NCI-H146 treated with DMSO at 0.1 percent for 48 hours (cell line): ENCODE data around the gene BTN3A1.

Source experiments
- DNase-seq: peaks from one replicate; lab custom pipeline; 2025; ENCODE audit not compliant: unreplicated experiment; lab: John Stamatoyannopoulos, UW

BTN3A1 gene

GRCh38 chr6:26379292-26379691 is 22.8 kb upstream of the BTN3A1 start:
- no peak for DNase-seq

GRCh38 chr6:26379740-26380139 is 22.3 kb upstream of the BTN3A1 start:
- DNase-seq, result no peak

GRCh38 chr6:26380256-26380655 is 21.8 kb upstream of the BTN3A1 start:
- no peak for DNase-seq

DNA sequence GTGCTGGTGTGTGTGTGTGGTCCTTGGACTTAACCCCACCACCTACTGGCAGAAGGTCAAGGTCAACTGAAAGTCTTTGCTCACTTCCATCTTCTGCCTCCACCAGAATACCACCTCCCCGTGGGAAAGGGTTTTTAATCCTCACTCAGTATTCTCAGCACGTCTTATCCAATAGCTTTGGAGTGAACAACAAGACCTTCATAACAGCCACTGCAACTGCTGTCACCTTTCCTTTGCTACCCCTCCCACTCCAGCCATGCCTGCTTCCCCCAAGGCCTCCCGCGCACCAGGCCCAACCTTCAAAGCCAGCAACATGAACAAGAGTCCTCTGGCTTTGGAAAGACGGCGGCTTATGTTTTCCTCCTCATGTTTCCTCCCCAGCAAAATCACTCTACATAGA is 20.0 kb upstream of the BTN3A1 start:
- DNase-seq, result no peak

GRCh38 chr6:26383624-26384417 is 18.3 kb upstream of the BTN3A1 start:
- no peak for DNase-seq

GRCh38 chr6:26385734-26386125 is 16.3 kb upstream of the BTN3A1 start:
- no peak for DNase-seq

- DNase-seq, result no peak
Observed at GRCh38 chr6:26387565-26387964, 14.5 kb upstream of the BTN3A1 start.

- DNase-seq, result no peak
Observed at GRCh38 chr6:26388014-26388413, 14.1 kb upstream of the BTN3A1 start.

- no peak for DNase-seq
Observed at GRCh38 chr6:26388441-26388840, 13.6 kb upstream of the BTN3A1 start.

DNA sequence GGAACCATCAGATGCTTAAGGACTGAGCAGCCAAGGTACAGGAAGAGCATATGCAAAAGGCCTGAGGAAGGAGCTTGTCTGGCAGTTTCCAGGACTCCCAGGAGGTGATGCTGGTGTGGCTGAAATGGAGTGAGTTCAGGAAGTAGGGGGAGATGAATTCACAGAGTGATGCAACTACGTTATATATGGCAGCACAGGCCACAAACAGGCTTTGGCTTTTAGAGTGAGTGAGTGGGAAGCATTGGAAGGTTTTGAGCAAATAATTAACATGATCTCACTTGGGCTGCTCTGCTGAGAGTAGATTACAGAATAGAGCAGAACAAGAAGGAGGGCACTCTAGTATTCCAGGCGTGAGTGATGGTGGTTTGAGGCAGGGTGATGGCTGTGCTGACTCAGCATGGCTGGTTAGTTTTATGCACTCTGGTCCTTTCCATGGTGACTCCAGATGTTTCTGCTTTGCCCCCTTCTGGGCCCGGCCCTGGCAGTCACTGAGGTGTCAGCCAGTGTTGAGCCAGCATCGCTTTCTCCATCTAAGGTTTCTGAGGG is 12.7 kb upstream of the BTN3A1 start:
- DNase-seq, result no peak

- DNase-seq, result no peak
Observed at GRCh38 chr6:26390531-26390930, 11.5 kb upstream of the BTN3A1 start.

- no peak for DNase-seq
Observed at GRCh38 chr6:26392932-26393636, 9.0 kb upstream of the BTN3A1 start.

DNA sequence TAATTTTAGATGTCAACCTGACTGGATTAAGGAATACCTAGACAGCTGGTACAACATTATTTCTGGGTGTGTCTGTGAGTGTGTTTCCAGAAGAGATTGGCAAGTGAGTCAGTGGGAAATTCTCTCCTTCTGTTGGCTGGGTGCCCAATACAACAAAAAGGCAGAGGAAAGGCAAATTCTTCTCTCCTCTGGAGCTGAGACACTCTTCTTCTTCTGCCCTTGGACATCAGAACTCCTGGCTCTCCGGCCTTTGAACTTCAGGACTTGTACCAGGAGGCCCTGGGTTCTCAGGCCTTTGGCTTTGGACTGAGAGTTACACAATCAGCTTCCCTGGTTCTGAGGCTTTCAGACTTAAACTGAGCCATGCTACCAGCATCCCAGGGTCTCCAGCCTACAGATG is 7.8 kb upstream of the BTN3A1 start:
- no peak for DNase-seq

DNA sequence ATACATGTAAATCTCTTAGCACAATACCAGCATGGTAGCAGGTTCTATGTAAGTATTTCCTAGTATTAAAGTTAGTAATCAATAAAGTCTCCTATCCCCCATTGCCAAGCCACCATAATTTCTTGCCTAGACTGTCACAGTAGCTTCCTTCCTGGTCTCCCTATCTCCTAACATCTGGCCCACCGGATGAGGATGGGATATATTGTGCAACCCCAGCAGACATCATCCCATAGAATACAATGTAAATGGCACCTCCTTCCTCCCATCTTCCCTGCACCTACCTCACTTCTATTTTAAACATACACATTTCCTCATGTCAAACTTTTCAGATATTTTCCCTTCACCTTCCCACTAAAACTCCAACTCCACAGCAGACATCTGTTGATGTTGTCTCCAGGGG is 3.5 kb upstream of the BTN3A1 start:
- no peak for DNase-seq

GRCh38 chr6:26400626-26401025 is 1.4 kb upstream of the BTN3A1 start:
- DNase-seq, result no peak

- no peak for DNase-seq
Observed at GRCh38 chr6:26401389-26401986, 587 bp upstream of the BTN3A1 start.

DNA sequence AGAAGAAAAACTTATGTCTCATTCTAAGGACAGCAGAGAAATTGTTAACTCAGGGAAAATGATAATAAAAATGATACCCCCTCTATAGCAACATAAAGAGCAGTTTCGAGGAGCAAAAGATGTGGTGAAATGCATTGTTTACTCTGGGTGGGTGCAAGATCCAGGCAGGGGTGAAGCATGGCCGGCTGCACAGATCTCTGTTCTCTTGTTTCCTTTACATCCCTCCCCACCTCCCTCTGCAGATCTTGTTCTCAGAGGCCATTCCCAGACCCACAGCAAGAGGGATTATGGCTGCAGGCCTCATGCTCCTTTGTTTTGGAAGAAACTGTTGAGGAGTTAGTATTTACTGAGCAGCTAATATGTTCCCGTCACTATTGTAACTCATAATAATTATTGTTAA is 1.8 kb downstream of the BTN3A1 start:
- no peak for DNase-seq

GRCh38 chr6:26404546-26404945 is 2.5 kb downstream of the BTN3A1 start:
- DNase-seq, result no peak

GRCh38 chr6:26408828-26409730 is 7.0 kb downstream of the BTN3A1 start:
- DNase-seq, result no peak

- DNase-seq, result no peak
Observed at GRCh38 chr6:26411751-26412150, 9.7 kb downstream of the BTN3A1 start.

DNA sequence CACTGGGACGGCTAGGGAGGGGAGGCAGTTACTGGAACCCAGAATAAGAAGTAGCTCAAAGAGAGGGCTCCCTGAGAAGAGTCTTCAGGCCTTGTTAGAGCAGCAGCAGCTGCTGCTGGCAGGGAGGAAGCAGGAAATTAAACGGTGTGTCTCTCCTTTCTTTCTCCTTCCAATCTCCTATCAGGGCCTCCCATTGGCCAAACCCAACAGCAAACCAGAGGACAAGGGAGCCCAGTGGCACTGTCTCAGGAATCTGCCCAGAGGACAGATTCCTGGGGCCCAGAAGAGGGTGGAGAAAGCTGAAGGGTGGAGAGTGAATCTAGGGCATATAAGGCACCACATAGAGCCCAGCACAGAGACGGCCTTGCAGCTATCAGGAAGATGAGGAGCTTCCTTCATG is 10.2 kb downstream of the BTN3A1 start:
- no peak for DNase-seq
